IMR-90 (cell line): Measurements from ENCODE around the gene PRKAG2. TPM values are rescaled to one million over a fixed set of nuclear protein-coding genes. Genes with fewer than 3 reads are reported as not detected.

ENCODE experiments used
- ATAC-seq: fragments of 200-7000 bp; cut with Tn5 transposase; 2 replicates; pipeline ENCODE4 v1.9.1; 2020; ENCODE audit warnings: low read depth, mild to moderate bottlenecking, moderate library complexity
- BruUV-seq: library from RNA; stranded (reverse); fragments of 400-500 nt; replicated peaks from 2 replicates; lab custom pipeline; 2021; lab: Mats Ljungman, UMichigan
- CTCF ChIA-PET: fragments of 300-600 bp; formaldehyde crosslinking; extraction: SDS; loops from one replicate; lab custom pipeline; 2021; ENCODE audit warnings: antibody characterized with exemption; lab: Yijun Ruan, JAX
- POLR2A ChIA-PET: fragments of 300-600 bp; sonication (Branson Sonifier 250); formaldehyde crosslinking; loops from one replicate; lab custom pipeline; 2022; ENCODE audit warnings: antibody characterized with exemption; ENCODE audit not compliant: unreplicated experiment; lab: Charles Lee
- DNase-seq: peaks from one replicate; pipeline ENCODE4 v3.0.0; 2013
- H2AFZ ChIP-seq: replicated peaks from 2 replicates; pipeline ENCODE3; 2013; ENCODE audit warnings: low read length, mild to moderate bottlenecking; ENCODE audit not compliant: poor library complexity
- H2AK5ac ChIP-seq: 2 replicates; pipeline ENCODE4 v1.6.1; 2013; ENCODE audit warnings: low read depth, low read length, inconsistent platforms
- H2AK9ac ChIP-seq: replicated peaks from 2 replicates; pipeline ENCODE3; 2013; ENCODE audit warnings: mild to moderate bottlenecking, low read depth, low read length, moderate library complexity; ENCODE audit not compliant: poor library complexity
- H2BK120ac ChIP-seq: 2 replicates; pipeline ENCODE4 v1.6.1; 2013; ENCODE audit warnings: low read depth, low read length, inconsistent platforms
- H2BK15ac ChIP-seq: 3 replicates; pipeline ENCODE4 v1.6.1; 2013; ENCODE audit warnings: low read depth, low read length, inconsistent platforms
- H2BK20ac ChIP-seq: 2 replicates; pipeline ENCODE4 v1.6.1; 2013; ENCODE audit warnings: low read depth, mild to moderate bottlenecking, inconsistent platforms, low read length, moderate library complexity
- H2BK5ac ChIP-seq: 2 replicates; pipeline ENCODE4 v1.6.1; 2013; ENCODE audit warnings: mild to moderate bottlenecking, low read depth, low read length, inconsistent platforms; ENCODE audit not compliant: poor library complexity, severe bottlenecking
- H3K14ac ChIP-seq: replicated peaks from 2 replicates; pipeline ENCODE4 v1.6.1; 2013; ENCODE audit warnings: low read depth, low read length, inconsistent platforms
- H3K18ac ChIP-seq: 2 replicates; pipeline ENCODE4 v1.6.1; 2013; ENCODE audit warnings: low read depth, low read length, control low read depth
- H3K23ac ChIP-seq: 2 replicates; pipeline ENCODE4 v1.6.1; 2013; ENCODE audit warnings: low read depth, low read length, inconsistent platforms
- H3K27ac ChIP-seq: 2 replicates; pipeline ENCODE4 v1.5.1; 2013; ENCODE audit warnings: mild to moderate bottlenecking, control low read depth, low read length; ENCODE audit not compliant: insufficient read depth
- H3K27me3 ChIP-seq: 2 replicates; pipeline ENCODE4 v1.6.1; 2013; ENCODE audit warnings: low read length; ENCODE audit not compliant: control insufficient read depth, insufficient read depth
- H3K36me3 ChIP-seq: 2 replicates; pipeline ENCODE4 v1.6.1; 2013; ENCODE audit warnings: low read length, mixed read lengths; ENCODE audit not compliant: control insufficient read depth, insufficient read depth
- H3K4ac ChIP-seq: 2 replicates; pipeline ENCODE4 v1.6.1; 2013; ENCODE audit warnings: low read depth, low read length, inconsistent platforms
- H3K4me1 ChIP-seq: 2 replicates; pipeline ENCODE4 v1.6.1; 2013; ENCODE audit warnings: low read length, mixed read lengths; ENCODE audit not compliant: control insufficient read depth, insufficient read depth
- H3K4me2 ChIP-seq: 2 replicates; pipeline ENCODE4 v1.6.1; 2013; ENCODE audit warnings: low read depth, mild to moderate bottlenecking, control low read depth, low read length, moderate library complexity
- H3K4me3 ChIP-seq: 2 replicates; pipeline ENCODE4 v1.5.1; 2013; ENCODE audit warnings: low read depth, mild to moderate bottlenecking, control low read depth, low read length, moderate library complexity; ENCODE audit not compliant: insufficient read depth
- H3K56ac ChIP-seq: 2 replicates; pipeline ENCODE4 v1.6.1; 2013; ENCODE audit warnings: low read length, inconsistent platforms; ENCODE audit not compliant: insufficient read depth; ENCODE audit errors: extremely low read depth
- H3K79me1 ChIP-seq, 2 experiments: 2 replicates each; pipeline ENCODE4 v1.6.1; 2013; ENCODE audit warnings: low read length in 2 of 2, inconsistent platforms in 1 of 2, low read depth in 1 of 2
- H3K9ac ChIP-seq: 2 replicates; pipeline ENCODE4 v1.6.1; 2013; ENCODE audit warnings: low read depth, low read length, control low read depth
- H3K9me1 ChIP-seq: 2 replicates; pipeline ENCODE4 v1.6.1; 2013; ENCODE audit warnings: low read length, inconsistent platforms; ENCODE audit not compliant: insufficient read depth
- H3K9me3 ChIP-seq: 2 replicates; pipeline ENCODE4 v1.6.1; 2013; ENCODE audit warnings: low read length; ENCODE audit not compliant: control insufficient read depth, insufficient read depth
- H4K20me1 ChIP-seq: 2 replicates; pipeline ENCODE4 v1.6.1; 2013; ENCODE audit warnings: low read length, inconsistent platforms; ENCODE audit not compliant: insufficient read depth
- H4K5ac ChIP-seq: 2 replicates; pipeline ENCODE4 v1.6.1; 2013; ENCODE audit warnings: mild to moderate bottlenecking, low read depth, low read length, control low read depth
- H4K8ac ChIP-seq, 2 experiments: 2 replicates each; pipeline ENCODE4 v1.6.1; 2013; ENCODE audit warnings: low read depth in 2 of 2, low read length in 2 of 2, control low read depth in 1 of 2, inconsistent platforms in 1 of 2
- H4K91ac ChIP-seq: 2 replicates; pipeline ENCODE4 v1.6.1; 2013; ENCODE audit warnings: low read depth, low read length, inconsistent platforms; ENCODE audit not compliant: insufficient read depth
- CEBPB ChIP-seq: IDR thresholded peaks from 2 replicates; pipeline ENCODE4 v1.6.1; 2012; ENCODE audit warnings: low read depth, low read length, improper control_type of control experiment
- RCOR1 ChIP-seq: IDR thresholded peaks from 2 replicates; pipeline ENCODE4 v1.6.1; 2012; ENCODE audit warnings: mild to moderate bottlenecking, low read length, improper control_type of control experiment; ENCODE audit not compliant: insufficient replicate concordance
- USF2 ChIP-seq: fragments of 150-350 bp; IDR thresholded peaks from 2 replicates; pipeline ENCODE4 v1.6.1; 2017; ENCODE audit warnings: mild to moderate bottlenecking, antibody characterized with exemption, low read length, low read depth
- WGBS, 2 experiments: methylation state at CpG; one replicate each; pipeline versions ENCODE4 v1.1.5 to v1.1.7; 2013; ENCODE audit warnings: missing lambda C conversion rate in 2 of 2; ENCODE audit not compliant: insufficient read length in 1 of 2; ENCODE audit errors: extremely low coverage in 2 of 2; 5-methylcytosine and 5-hydroxymethylcytosine counted together
- dilution Hi-C: fragments of 300-500 bp; cut with HindIII; formaldehyde crosslinking; loops from one replicate; pipeline ENCODE4 v1.14.3; 2018; ENCODE audit warnings: low sequenced_read_pairs; ENCODE audit not compliant: unreplicated experiment
- in situ Hi-C: fragments of 300-500 bp; cut with MboI; formaldehyde crosslinking; loops from 3 replicates; pipeline ENCODE4 v1.14.3; 2019; ENCODE audit warnings: low sequenced_read_pairs, inconsistent platforms, mixed read lengths
- intact Hi-C: fragments of 100-400 bp; cut with micrococcal nuclease; formaldehyde crosslinking; loops from 2 replicates; pipeline ENCODE4 v1.10.0; 2022
- polyA plus RNA-seq, 3 experiments: library from polyadenylated mRNA; depleted of rRNA; stranded (reverse); fragments of >200 nt; gene quantifications; 2 replicates each; pipeline ENCODE4 v1.2.3, GENCODE V29; 2012; ENCODE audit warnings: low replicate concordance in 1 of 3
- total RNA-seq: library from RNA; depleted of rRNA; stranded (reverse); fragments of >200 nt; gene quantifications from 2 replicates; pipeline ENCODE4 v1.2.3, GENCODE V29; 2012

The PRKAG2 gene
- total and polyA plus RNA-seq, 2 of the 4 experiments (the other 2 are of a cell fraction), result 15.4 to 21.6 TPM

GRCh38 chr7:151755131-151755801 is 121.6 kb downstream of the PRKAG2 start:
- in situ Hi-C loops, result loop anchor here (25.0 kb wide), 2 partner anchors 293 to 393 kb away; no protein-coding TSS in a partner anchor
- Histone ChIP-seq H3K27ac (peak overlapping the region; percentile 91), H3K18ac (peak overlapping the region; percentile 93), H3K14ac (peak overlapping the region; percentile 91), H3K4me1 (peaks cover 36% of the 10 kb centered on the region), H3K79me1 (peaks cover 0 to 9% of the 10 kb centered on the region in 2 experiments; a peak in 1 of 4 replicates), H3K4me2 (peak overlapping the region; percentile 9; the same call in 1 of the 2 replicates), H2BK15ac (peak overlapping the region; percentile 100; the same call in 2 of the 3 replicates), H3K36me3 (no peaks in the 10 kb centered on the region), H2BK20ac (peak overlapping the region; percentile 99), H3K56ac (no peak overlapping the region; the same call in 1 of the 2 replicates), H3K9me1 (peaks cover 22% of the 10 kb centered on the region), H3K4me3 (no peak overlapping the region), H2AK9ac (peak overlapping the region; percentile 95), H3K27me3 (no peaks in the 10 kb centered on the region), H2BK120ac (peak overlapping the region; percentile 99), H3K23ac (peak overlapping the region; percentile 35; the same call in 1 of the 2 replicates), H2BK5ac (peak overlapping the region; percentile 88), H4K91ac (peak overlapping the region; percentile 99), H4K20me1 (no peaks in the 10 kb centered on the region; the same call in 1 of the 2 replicates), H2AK5ac (peak overlapping the region; percentile 100), H4K5ac (peak overlapping the region; percentile 89), H3K4ac (peak overlapping the region; percentile 95), H3K9me3 (no peaks in the 10 kb centered on the region), H2AFZ (peak overlapping the region; percentile 81), H4K8ac (peak overlapping the region; percentile 85 to 92), H3K9ac (peak overlapping the region; percentile 19; the same call in 1 of the 2 replicates)
- DNase-seq (peak; percentile 82), ATAC-seq (peak; percentile 8)
- TF ChIP-seq CEBPB (0 out of 2 replicates have a peak, but pooled peaks have one; percentile 18), USF2 (peak; percentile 61; the same call in 1 of the 2 replicates), RCOR1 (no peak)
- intact Hi-C loops, result loop anchor here (2.0 to 5.0 kb wide), 3 partner anchors 56 to 443 kb away; no protein-coding TSS in a partner anchor
- ChIA-PET POLR2A (no interaction called here), CTCF (interaction anchor here (2.1 kb wide), 1 partner anchor 10 kb away, joined by 7 read pairs; no protein-coding TSS in a partner anchor)
- 80% methylated on average over 2 of the region's 11 CpGs; no CpG with 5 or more reads in 1 of the 2 experiments for WGBS, 2 experiments
- dilution Hi-C loops, result no loop called here
- no TSS peak for BruUV-seq
